PC-3 (cell line): Measurements from ENCODE around the gene RNF2.

Experiments used
- EZH2 ChIP-seq: fragments of 300-600 bp; sonication (generic); IDR thresholded peaks from one replicate; pipeline ENCODE4 v1.6.1; 2017; ENCODE audit warnings: antibody characterized with exemption, mild to moderate bottlenecking, low read length; ENCODE audit not compliant: unreplicated experiment
- EZH2phosphoT487 ChIP-seq: fragments of 300-600 bp; sonication (generic); IDR thresholded peaks from 2 replicates; pipeline ENCODE4 v1.6.1; 2018; ENCODE audit warnings: mild to moderate bottlenecking, antibody characterized with exemption, low read length, borderline replicate concordance
- TF ChIP-seq, protein P1 (sequence below): fragments of 300-600 bp; sonication (generic); conservative IDR thresholded peaks from 2 replicates; pipeline ENCODE4 v1.5.1; 2017; ENCODE audit warnings: antibody characterized with exemption, low read depth, mild to moderate bottlenecking, low read length

DNA sequence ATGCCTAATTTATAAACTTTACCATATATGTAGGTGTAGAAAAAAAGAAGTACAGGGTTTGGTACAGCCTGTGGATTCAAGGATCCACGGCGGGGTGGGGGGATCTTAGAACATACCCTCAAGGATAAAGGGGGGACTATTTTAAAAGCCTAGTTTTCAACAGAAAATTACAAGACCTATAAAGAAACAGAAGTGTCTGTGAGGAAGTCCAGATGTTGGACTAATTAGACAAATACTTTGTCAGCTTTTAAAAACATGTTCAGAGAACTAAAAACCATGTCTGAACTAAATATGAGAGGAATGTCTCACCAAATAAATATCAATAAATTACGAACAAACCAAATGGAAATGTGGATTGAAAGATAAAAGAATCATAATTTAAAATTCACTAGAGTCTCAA, 59.8 kb downstream of the RNF2 start:
- TF ChIP-seq, protein P1, sequence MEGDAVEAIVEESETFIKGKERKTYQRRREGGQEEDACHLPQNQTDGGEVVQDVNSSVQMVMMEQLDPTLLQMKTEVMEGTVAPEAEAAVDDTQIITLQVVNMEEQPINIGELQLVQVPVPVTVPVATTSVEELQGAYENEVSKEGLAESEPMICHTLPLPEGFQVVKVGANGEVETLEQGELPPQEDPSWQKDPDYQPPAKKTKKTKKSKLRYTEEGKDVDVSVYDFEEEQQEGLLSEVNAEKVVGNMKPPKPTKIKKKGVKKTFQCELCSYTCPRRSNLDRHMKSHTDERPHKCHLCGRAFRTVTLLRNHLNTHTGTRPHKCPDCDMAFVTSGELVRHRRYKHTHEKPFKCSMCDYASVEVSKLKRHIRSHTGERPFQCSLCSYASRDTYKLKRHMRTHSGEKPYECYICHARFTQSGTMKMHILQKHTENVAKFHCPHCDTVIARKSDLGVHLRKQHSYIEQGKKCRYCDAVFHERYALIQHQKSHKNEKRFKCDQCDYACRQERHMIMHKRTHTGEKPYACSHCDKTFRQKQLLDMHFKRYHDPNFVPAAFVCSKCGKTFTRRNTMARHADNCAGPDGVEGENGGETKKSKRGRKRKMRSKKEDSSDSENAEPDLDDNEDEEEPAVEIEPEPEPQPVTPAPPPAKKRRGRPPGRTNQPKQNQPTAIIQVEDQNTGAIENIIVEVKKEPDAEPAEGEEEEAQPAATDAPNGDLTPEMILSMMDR, result no peak
- TF ChIP-seq EZH2 (no peak), EZH2phosphoT487 (no peak)
